GM12892 (cell line): ENCODE results near the gene C10orf143.
"Not testable (repeated sequence)": the region's sequence is repeated elsewhere in the genome, so short reads cannot be mapped to it uniquely, and the experiment has no call there.

Source experiments
- DNase-seq: peaks from one replicate; pipeline ENCODE4 v3.0.0; 2011; ENCODE audit not compliant: insufficient read length
- FAIRE-seq: peaks from 2 replicates; lab custom pipeline; 2011; peaks lifted over from hg19 to GRCh38; lab: Jason Lieb, UNC
- POLR2A ChIP-seq: IDR thresholded peaks from 2 replicates; pipeline ENCODE4 v1.6.1; 2011; ENCODE audit warnings: low read depth, low read length, control low read depth
- POLR2AphosphoS5 ChIP-seq: IDR thresholded peaks from 2 replicates; pipeline ENCODE4 v1.6.1; 2011; ENCODE audit warnings: low read depth, low read length, control low read depth
- TAF1 ChIP-seq: IDR thresholded peaks from 2 replicates; pipeline ENCODE4 v1.6.1; 2011; ENCODE audit warnings: low read depth, mild to moderate bottlenecking, control low read depth, low read length, borderline replicate concordance

C10orf143 gene

GRCh38 chr10:130025326-130025725 is 85.3 kb downstream of the C10orf143 start:
- FAIRE-seq (no peak), DNase-seq (no peak)
- TF ChIP-seq POLR2A = no peak
- no peak for TF ChIP-seq POLR2AphosphoS5
- no peak for TF ChIP-seq TAF1

- TF ChIP-seq TAF1 (no peak), POLR2AphosphoS5 (no peak), POLR2A (no peak)
- DNase-seq (no peak), FAIRE-seq (no peak)
Measured at GRCh38 chr10:130024779-130025325, 85.8 kb downstream of the C10orf143 start.

- not testable (repeated sequence) for FAIRE-seq
Measured at GRCh38 chr10:130024326-130024725, 86.3 kb downstream of the C10orf143 start.

GRCh38 chr10:130023454-130024230 is 87.0 kb downstream of the C10orf143 start:
- no peak for DNase-seq
- TF ChIP-seq POLR2A (no peak), POLR2AphosphoS5 (no peak), TAF1 (no peak)
- no peak for FAIRE-seq

More at GRCh38 chr10:130024326-130024725, 86.3 kb downstream of the C10orf143 start:
- DNase-seq = not testable (repeated sequence)

- FAIRE-seq (no peak), DNase-seq (no peak)
- TF ChIP-seq TAF1 (no peak), POLR2AphosphoS5 (no peak), POLR2A (no peak)
Measured at GRCh38 chr10:130022511-130023299, 87.9 kb downstream of the C10orf143 start.

- FAIRE-seq (no peak), DNase-seq (no peak)
Measured at GRCh38 chr10:130022086-130022485, 88.5 kb downstream of the C10orf143 start.

GRCh38 chr10:130021383-130021950 is 89.2 kb downstream of the C10orf143 start:
- DNase-seq (no peak), FAIRE-seq (no peak)
- TF ChIP-seq POLR2AphosphoS5 (no peak), POLR2A (no peak), TAF1 (no peak)

More at GRCh38 chr10:130022086-130022485, 88.5 kb downstream of the C10orf143 start:
- TF ChIP-seq TAF1 = no peak
- no peak for TF ChIP-seq POLR2A
- TF ChIP-seq POLR2AphosphoS5 = no peak

GRCh38 chr10:130020651-130021382 is 89.8 kb downstream of the C10orf143 start:
- no peak for FAIRE-seq

GRCh38 chr10:130018730-130019185 is 91.9 kb downstream of the C10orf143 start:
- TF ChIP-seq POLR2A = no peak
- no peak for TF ChIP-seq POLR2AphosphoS5
- TF ChIP-seq TAF1 = no peak

More at GRCh38 chr10:130020651-130021382, 89.8 kb downstream of the C10orf143 start:
- DNase-seq = no peak
- TF ChIP-seq POLR2AphosphoS5 (no peak), POLR2A (no peak), TAF1 (no peak)

GRCh38 chr10:130018265-130018664 is 92.4 kb downstream of the C10orf143 start:
- FAIRE-seq (no peak), DNase-seq (no peak)
- TF ChIP-seq POLR2A (no peak), POLR2AphosphoS5 (no peak), TAF1 (no peak)

More at GRCh38 chr10:130018730-130019185, 91.9 kb downstream of the C10orf143 start:
- no peak for FAIRE-seq
- no peak for DNase-seq
